B cell (primary cell): Measurements from ENCODE around the gene LRRC74A. TPM values are rescaled to one million over a fixed set of nuclear protein-coding genes. Genes with fewer than 3 reads are reported as not detected.
A peak's percentile ranks its signal among the peaks of the same experiment; 100 is the strongest.

ENCODE experiments used
- ATAC-seq: fragments of 200-7000 bp; cut with Tn5 transposase; one replicate; pipeline ENCODE4 v1.10.0; 2021; ENCODE audit warnings: low read depth, mild to moderate bottlenecking, moderate number of reproducible peaks, moderate library complexity
- CTCF ChIA-PET: fragments of 350-600 bp; sonication (Branson Sonifier 250); formaldehyde crosslinking; loops from one replicate; lab custom pipeline; 2021; ENCODE audit warnings: antibody characterized with exemption, inconsistent platforms; lab: Charles Lee
- POLR2A ChIA-PET: fragments of 350-600 bp; sonication (Branson Sonifier 250); formaldehyde crosslinking; loops from one replicate; lab custom pipeline; 2021; ENCODE audit warnings: antibody characterized with exemption; lab: Charles Lee
- DNase-seq: peaks from one replicate; pipeline ENCODE4 v3.0.0; 2013
- H2AFZ ChIP-seq: 2 replicates; pipeline ENCODE4 v1.6.1; 2012; ENCODE audit warnings: mild to moderate bottlenecking, low read depth, low read length; ENCODE audit not compliant: insufficient read depth, poor library complexity, severe bottlenecking
- H3K27ac ChIP-seq, 2 donors: 1 replicate in 1 of 2; 2 replicates in 1 of 2; pipeline ENCODE4 v1.5.1; 2012 to 2013; ENCODE audit warnings: low read length in 2 of 2, mild to moderate bottlenecking in 2 of 2, moderate library complexity in 1 of 2
- H3K27me3 ChIP-seq, 4 experiments: fragments of 200-600 bp in 1 of 4; sonication (generic) in 1 of 4; replicated peaks in 1 of 4; 1 replicate in 2 of 4; 2 replicates in 2 of 4; pipeline versions ENCODE4 v1.6.1 to v1.7.0; 2013 to 2016; ENCODE audit warnings: low read length in 3 of 4, mild to moderate bottlenecking in 2 of 4, mixed read lengths in 1 of 4, moderate library complexity in 1 of 4; ENCODE audit not compliant: insufficient read depth in 4 of 4, control insufficient read depth in 3 of 4; ENCODE audit errors: control extremely low read depth in 1 of 4
- H3K36me3 ChIP-seq, 2 experiments: replicated peaks in 1 of 2; 1 replicate in 1 of 2; 2 replicates in 1 of 2; pipeline versions ENCODE4 v1.6.1 to v1.7.1; 2013; ENCODE audit warnings: low read length in 1 of 2; ENCODE audit not compliant: insufficient read depth in 2 of 2, control insufficient read depth in 1 of 2; ENCODE audit errors: control extremely low read depth in 1 of 2, extremely low read depth in 1 of 2
- H3K4me1 ChIP-seq, 2 donors: fragments of 200-600 bp in 1 of 2; sonication (generic) in 1 of 2; 1 replicate in 1 of 2; 2 replicates in 1 of 2; pipeline versions ENCODE4 v1.5.1 to v1.6.1; 2013 to 2017; ENCODE audit warnings: low read length in 2 of 2; ENCODE audit not compliant: control insufficient read depth in 2 of 2, insufficient read depth in 2 of 2
- H3K4me2 ChIP-seq: replicated peaks from 2 replicates; pipeline ENCODE3; 2012; ENCODE audit warnings: mild to moderate bottlenecking, low read depth, low read length; ENCODE audit not compliant: poor library complexity, severe bottlenecking
- H3K4me3 ChIP-seq, 5 experiments: fragments of 200-600 bp in 1 of 5; sonication (generic) in 1 of 5; 1 replicate in 3 of 5; 2 replicates in 2 of 5; pipeline versions ENCODE4 v1.5.1 to v1.7.0; 2011 to 2016; ENCODE audit warnings: low read length in 4 of 5, mild to moderate bottlenecking in 4 of 5, low read depth in 2 of 5, control low read depth in 1 of 5, moderate library complexity in 1 of 5; ENCODE audit not compliant: insufficient read depth in 1 of 5; ENCODE audit errors: control extremely low read depth in 1 of 5, extremely low read depth in 1 of 5
- H3K79me2 ChIP-seq: fragments of 200-600 bp; sonication (generic); one replicate; pipeline ENCODE4 v1.6.0; 2016; ENCODE audit warnings: low read length; ENCODE audit not compliant: control insufficient read depth, insufficient read depth
- H3K9ac ChIP-seq: fragments of 200-600 bp; sonication (generic); 2 replicates; pipeline ENCODE4 v1.6.1; 2017; ENCODE audit warnings: mild to moderate bottlenecking, low read length, moderate library complexity
- H3K9me3 ChIP-seq, 3 donors: one replicate each; pipeline versions ENCODE4 v1.6.1 to v1.7.1; 2013; ENCODE audit warnings: low read length in 2 of 3; ENCODE audit not compliant: control insufficient read depth in 2 of 3, insufficient read depth in 1 of 3; ENCODE audit errors: control extremely low read depth in 1 of 3
- H4K20me1 ChIP-seq: 2 replicates; pipeline ENCODE4 v1.6.0; 2012; ENCODE audit warnings: mild to moderate bottlenecking, low read length; ENCODE audit not compliant: insufficient read depth, control insufficient read depth, poor library complexity, severe bottlenecking
- H3K27ac Mint-ChIP-seq: one replicate; pipeline ENCODE4 v1.8.0; 2021; ENCODE audit warnings: mixed read lengths
- H3K27me3 Mint-ChIP-seq: one replicate; pipeline ENCODE4 v1.8.0; 2021; ENCODE audit warnings: mixed read lengths
- H3K4me1 Mint-ChIP-seq: one replicate; pipeline ENCODE4 v1.8.0; 2021; ENCODE audit warnings: mixed read lengths
- H3K4me3 Mint-ChIP-seq: one replicate; pipeline ENCODE4 v1.8.0; 2021; ENCODE audit warnings: mixed read lengths
- H3K9me3 Mint-ChIP-seq: one replicate; pipeline ENCODE4 v1.8.0; 2022; ENCODE audit warnings: mixed read lengths; ENCODE audit not compliant: insufficient read depth
- EZH2 ChIP-seq: IDR thresholded peaks from 2 replicates; pipeline ENCODE4 v1.6.1; 2012; ENCODE audit warnings: borderline replicate concordance, low read depth, mild to moderate bottlenecking, moderate library complexity, low read length; ENCODE audit not compliant: insufficient read depth, poor library complexity, severe bottlenecking
- WGBS: methylation state at CpG from one replicate; pipeline ENCODE4 v1.1.5; 2013; ENCODE audit warnings: missing lambda C conversion rate; ENCODE audit not compliant: insufficient coverage; 5-methylcytosine and 5-hydroxymethylcytosine counted together
- intact Hi-C: fragments of 100-400 bp; cut with micrococcal nuclease; formaldehyde crosslinking; loops from one replicate; pipeline ENCODE4 v1.10.0; 2022
- polyA plus RNA-seq: library from polyadenylated mRNA; depleted of rRNA; stranded (reverse); fragments of >200 nt; gene quantifications from 2 replicates; pipeline ENCODE4 v1.2.3, GENCODE V29; 2012
- total RNA-seq, 2 donors: library from RNA; stranded (reverse); fragments of 120-200 nt in 1 of 2; gene quantifications; 1 replicate in 1 of 2; 2 replicates in 1 of 2; pipeline versions ENCODE4 v1.2.3 to v1.2.4, GENCODE V29; 2013 to 2022
- TF ChIP-seq, protein P1 (sequence below): fragments of 200-600 bp; IDR thresholded peaks from one replicate; pipeline ENCODE4 v1.8.0; 2022; ENCODE audit warnings: antibody characterized with exemption, mild to moderate bottlenecking

Gene LRRC74A
- total and polyA plus RNA-seq, 2 donors (not counting 1 experiment from before 2014, with no cell fraction given), result not detected

DNA sequence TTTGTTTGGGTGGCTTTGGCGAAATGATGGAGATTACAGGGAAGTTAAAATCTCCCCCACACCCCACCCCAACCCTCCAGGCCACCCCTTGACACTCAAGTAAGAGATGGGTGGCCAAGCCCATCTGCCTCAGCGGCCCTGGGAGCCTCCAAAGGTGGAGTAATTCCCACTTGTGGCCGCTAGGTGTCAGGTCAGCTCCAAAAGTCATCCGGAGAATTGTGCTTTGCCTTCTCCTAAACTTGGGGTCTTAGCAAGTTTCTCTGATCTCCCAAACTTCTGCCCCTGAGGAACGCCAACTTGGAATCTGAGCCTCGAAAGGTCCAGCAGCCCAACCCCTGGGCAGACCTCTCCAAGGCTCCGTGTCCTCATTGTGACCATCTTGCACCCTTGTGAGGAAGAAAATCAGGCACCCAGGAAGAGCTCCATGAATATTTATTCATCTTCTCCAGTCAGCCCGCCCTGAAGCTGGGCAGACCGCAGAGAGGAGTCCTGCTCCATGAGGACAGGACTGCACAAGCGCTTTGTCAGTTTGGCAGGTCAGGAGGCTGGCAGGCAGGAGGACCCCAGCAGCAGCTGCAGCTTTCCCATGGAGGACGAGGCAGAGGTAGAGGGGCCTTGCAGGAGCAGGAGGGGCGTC is 46.7 kb downstream of the LRRC74A start:
- Histone ChIP-seq H3K4me3 (no peak overlapping the region), H3K4me2 (no peak overlapping the region), H2AFZ (no peak overlapping the region), H3K27me3 (peaks cover 0 to 4% (median under 1%) of the 10 kb centered on the region in 4 experiments), H4K20me1 (no peaks in the 10 kb centered on the region), H3K9me3 (peaks cover 0 to 15% (median 3%) of the 10 kb centered on the region in 3 donors), H3K36me3 (no peaks in the 10 kb centered on the region), H3K79me2 (no peaks in the 10 kb centered on the region), H3K4me1 (peaks cover 3% of the 10 kb centered on the region in 2 donors), H3K9ac (no peak overlapping the region), H3K27ac (no peak overlapping the region)
- DNase-seq (peak; percentile 76), ATAC-seq (peak; percentile 80)
- Mint-ChIP-seq H3K4me3 (no peak overlapping the region), H3K9me3 (no peaks in the 10 kb centered on the region), H3K27me3 (peaks cover 17% of the 10 kb centered on the region), H3K4me1 (peaks cover under 1% of the 10 kb centered on the region), H3K27ac (peak overlapping the region; percentile 34)
- ChIA-PET POLR2A (interaction anchor here (0.7 to 1.4 kb wide), 3 partner anchors 36 to 198 kb away, joined by 3 to 5 read pairs (median 4); no protein-coding TSS in a partner anchor), CTCF (interaction anchor here (0.8 to 15.8 kb wide), 32 partner anchors 8 to 443 kb away, joined by 3 to 489 read pairs (median 6); partner anchors contain the start of genes CIPC and IRF2BPL)
- TF ChIP-seq, protein P1, sequence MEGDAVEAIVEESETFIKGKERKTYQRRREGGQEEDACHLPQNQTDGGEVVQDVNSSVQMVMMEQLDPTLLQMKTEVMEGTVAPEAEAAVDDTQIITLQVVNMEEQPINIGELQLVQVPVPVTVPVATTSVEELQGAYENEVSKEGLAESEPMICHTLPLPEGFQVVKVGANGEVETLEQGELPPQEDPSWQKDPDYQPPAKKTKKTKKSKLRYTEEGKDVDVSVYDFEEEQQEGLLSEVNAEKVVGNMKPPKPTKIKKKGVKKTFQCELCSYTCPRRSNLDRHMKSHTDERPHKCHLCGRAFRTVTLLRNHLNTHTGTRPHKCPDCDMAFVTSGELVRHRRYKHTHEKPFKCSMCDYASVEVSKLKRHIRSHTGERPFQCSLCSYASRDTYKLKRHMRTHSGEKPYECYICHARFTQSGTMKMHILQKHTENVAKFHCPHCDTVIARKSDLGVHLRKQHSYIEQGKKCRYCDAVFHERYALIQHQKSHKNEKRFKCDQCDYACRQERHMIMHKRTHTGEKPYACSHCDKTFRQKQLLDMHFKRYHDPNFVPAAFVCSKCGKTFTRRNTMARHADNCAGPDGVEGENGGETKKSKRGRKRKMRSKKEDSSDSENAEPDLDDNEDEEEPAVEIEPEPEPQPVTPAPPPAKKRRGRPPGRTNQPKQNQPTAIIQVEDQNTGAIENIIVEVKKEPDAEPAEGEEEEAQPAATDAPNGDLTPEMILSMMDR, result peak; percentile 92
- TF ChIP-seq EZH2, result no peak
- intact Hi-C loops, result loop anchor here (1.0 to 2.0 kb wide), 7 partner anchors 32 to 444 kb away; no protein-coding TSS in a partner anchor
- 38% methylated on average over 11 of the region's 12 CpGs for WGBS

DNA sequence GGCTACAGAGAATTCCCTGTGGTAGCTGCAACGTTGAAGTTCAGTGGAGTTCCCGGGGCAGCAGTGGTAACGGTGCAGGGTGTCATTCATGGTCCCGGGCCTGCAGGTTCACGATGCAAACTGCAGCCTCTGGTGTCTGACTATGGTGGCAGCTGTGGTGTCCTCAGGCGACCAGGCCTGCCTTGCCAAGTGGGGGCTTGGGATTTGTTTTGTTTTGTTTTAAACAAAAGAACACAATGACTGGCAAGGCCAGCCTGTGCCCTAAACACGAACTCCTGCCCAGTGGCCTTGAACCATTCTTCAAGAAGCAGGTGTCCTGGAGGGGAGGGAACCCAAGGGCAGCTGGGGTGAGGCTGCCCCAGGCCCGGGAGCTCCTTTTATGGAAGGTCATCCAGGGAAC is 48.5 kb downstream of the LRRC74A start:
- Histone ChIP-seq H3K79me2 (no peaks in the 10 kb centered on the region), H3K27me3 (peaks cover 0 to 4% (median 0%) of the 10 kb centered on the region in 4 experiments), H3K4me2 (no peak overlapping the region), H3K4me1 (no peaks in the 10 kb centered on the region), H2AFZ (no peak overlapping the region), H3K9me3 (peaks cover 0 to 15% (median 3%) of the 10 kb centered on the region in 3 donors), H4K20me1 (no peaks in the 10 kb centered on the region), H3K4me3 (no peak overlapping the region), H3K36me3 (no peaks in the 10 kb centered on the region), H3K27ac (no peak overlapping the region), H3K9ac (no peak overlapping the region)
- no peak for DNase-seq
- 90% methylated on average over 8 of the region's 8 CpGs for WGBS
- ChIA-PET POLR2A (no interaction called here), CTCF (interaction anchor here (0.7 to 15.8 kb wide), 27 partner anchors 11 to 441 kb away, joined by 3 to 489 read pairs (median 6); partner anchors contain the start of genes ANGEL1, CIPC and IRF2BPL)
- Mint-ChIP-seq H3K9me3 (no peaks in the 10 kb centered on the region), H3K27ac (no peak overlapping the region), H3K27me3 (peaks cover 16% of the 10 kb centered on the region), H3K4me3 (no peak overlapping the region), H3K4me1 (no peaks in the 10 kb centered on the region)
- no peak for ATAC-seq
- intact Hi-C loops, result no loop called here
- no peak for TF ChIP-seq EZH2
- TF ChIP-seq, protein P1, result no peak
